ENCODE data around the gene GRK5.
A peak's percentile ranks its signal among the peaks of the same experiment; 100 is the strongest.

The GRK5 gene

DNA sequence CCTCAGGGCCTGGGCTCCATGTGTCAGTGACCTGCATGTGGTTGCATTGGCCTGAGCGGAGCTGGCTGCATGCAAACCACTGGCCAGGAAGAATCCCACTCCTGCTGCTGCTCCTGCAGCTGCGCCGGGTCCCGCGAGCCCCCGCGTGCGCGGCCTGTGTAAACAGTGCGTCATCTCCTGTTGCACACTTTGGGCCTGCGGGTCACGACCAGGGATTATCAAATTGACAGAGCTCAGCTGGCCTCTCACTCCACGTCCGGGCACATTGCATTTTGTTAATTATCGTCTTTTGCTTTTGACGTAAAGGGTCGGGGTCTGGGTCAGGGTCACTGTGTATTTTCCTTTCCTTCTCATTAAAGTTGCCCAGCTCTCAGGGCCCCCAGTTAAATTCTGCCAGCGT lies 202.5 kb downstream of the GRK5 start:
- DNase-seq = no peak

DNA sequence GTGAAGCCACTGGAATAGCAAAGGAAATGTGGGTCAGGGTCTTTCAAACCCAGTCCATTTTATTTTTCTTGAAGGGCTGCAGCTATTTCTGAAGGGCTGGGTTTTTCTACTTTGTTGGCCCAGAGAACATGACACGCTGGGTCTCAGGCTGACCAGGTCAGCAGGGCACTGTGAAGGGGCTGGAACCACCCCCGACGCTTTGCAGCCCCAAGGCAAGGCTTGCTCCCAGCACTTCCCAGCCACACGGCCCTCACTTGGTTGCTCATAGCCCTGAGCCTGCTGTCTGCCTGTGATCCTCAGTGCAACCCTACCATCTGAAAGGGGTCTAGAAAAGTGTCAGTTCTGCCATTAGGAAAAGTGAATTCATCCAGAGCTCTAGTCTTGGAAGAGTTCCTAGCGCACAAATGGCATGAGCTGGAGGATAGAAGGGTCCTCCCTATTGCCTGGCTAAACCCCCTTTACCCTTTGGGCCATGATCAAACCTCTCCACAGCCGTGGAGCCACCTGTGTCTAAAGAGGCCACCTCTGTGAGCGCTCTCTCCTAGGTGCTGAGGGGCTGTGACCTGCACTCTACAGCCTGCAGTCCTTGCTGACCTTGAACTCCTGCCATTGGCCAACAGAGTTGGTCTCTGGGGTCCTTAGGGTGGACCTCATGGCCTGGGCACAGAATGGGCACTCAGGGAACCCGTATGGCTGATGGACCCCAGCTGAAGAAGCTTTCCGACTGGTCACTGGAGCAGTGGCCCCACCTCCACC lies 203.2 kb downstream of the GRK5 start:
- DNase-seq = no peak

DNA sequence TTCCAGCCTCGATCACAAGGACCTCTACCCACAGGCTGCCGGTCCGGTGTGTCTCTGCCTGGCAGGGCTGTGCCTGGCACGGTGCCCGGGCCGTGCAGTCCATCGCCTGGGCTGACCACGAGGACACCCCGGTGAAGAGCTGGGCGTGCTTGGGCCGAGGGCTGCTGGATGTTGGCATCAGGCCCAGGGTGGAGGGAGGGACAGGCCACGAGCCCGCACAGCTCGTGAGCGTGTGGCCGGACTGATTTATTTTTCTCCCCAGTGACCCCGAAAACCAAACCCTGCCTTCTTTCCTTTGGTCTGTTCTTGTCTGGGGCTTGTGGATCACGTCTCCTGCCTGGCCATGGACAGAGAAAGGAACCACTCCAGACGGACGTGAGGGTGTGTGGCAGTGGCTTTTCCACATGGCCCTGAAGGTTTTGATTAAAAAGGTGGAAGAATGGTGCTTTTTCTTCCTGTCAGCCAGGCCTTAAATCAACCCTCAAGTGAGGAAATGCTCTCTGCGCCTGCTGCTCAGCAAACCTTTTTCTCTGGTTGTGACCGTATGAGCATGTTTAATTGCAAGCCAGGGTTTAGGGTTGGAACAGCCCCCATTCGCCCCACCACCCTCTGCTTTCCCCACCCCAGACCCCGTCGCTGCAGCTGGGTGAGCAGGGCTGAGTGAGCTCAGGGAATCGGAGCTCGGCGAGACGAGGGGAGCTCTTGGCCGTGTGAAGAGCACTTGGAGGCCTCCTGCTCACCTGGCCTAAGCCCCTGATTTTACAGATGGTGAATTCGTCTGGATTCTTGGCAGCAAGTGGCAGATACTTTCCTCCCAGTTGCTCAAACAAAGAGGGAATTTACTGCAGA lies 205.1 kb downstream of the GRK5 start:
- no peak for DNase-seq

DNA sequence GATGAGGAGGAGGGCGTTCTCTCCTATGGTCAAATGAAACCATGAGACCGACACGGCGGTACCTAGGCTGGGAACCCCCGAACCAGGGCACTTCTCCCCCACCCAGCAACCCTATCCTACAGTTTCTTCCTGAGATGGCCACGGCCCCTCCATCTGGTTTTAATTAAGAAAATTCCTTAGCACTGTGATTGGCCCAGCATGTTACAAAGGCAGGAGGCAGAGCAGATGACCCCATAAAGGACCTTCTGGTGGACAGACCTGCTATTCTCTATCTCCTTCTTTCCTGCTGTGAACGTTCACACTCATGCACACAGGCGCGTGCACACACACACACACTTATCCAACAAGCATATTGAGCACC lies 205.7 kb downstream of the GRK5 start:
- no peak for DNase-seq

DNA sequence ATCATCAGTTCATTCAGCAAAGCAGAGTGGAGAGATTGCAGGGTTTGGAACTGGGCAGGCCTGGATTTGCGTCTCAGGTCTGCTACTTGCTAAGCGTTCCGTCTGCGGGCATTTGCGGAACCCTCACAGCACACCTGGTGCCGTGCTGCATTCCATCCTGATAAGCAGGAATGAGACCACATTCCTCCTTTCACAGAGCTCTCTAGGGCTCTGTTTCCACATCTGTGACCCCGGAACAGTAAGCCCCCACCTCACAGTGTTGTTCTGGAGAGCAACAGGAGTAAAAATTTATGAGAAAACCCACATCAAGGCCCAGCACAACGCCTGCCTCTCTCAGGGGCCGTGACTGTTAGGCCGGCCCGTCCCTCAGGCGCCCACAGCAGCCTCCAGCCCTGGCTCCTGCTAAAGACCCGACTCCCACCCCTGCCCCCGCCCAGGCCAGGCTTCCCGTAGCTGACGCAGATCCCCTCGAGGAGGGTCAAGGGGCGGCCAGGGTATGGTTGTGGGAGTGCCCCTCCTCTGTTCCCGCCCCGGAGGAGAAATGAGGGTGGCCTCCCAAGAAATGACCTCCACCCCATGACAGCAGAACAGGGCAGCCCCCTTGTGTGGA lies 206.2 kb downstream of the GRK5 start:
- DNase-seq = no peak

DNA sequence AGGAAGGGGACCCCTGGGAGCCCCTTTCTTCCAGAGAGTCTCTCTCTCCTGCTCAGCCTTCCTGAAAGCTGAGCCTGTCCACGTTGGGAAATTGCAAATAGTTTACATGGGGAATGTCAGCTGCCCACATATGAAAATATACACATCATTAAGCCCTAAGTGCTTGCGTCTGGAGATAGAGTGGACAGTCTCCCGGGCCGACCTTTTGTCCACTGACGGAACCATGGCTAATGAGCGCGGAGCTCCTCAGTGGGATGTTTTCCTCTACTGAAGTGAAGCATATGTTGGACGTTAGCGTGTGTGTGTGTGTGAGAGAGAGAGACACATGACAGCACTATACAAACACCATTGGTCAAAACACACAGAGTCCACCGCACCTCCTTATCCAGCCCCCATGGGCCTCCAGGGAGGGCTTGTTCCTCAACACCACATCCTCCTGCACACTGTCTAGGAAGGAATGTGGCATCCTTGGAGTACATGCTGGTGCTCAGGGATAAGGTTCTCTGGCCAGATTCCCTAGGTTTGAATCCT lies 206.8 kb downstream of the GRK5 start:
- DNase-seq = no peak

DNA sequence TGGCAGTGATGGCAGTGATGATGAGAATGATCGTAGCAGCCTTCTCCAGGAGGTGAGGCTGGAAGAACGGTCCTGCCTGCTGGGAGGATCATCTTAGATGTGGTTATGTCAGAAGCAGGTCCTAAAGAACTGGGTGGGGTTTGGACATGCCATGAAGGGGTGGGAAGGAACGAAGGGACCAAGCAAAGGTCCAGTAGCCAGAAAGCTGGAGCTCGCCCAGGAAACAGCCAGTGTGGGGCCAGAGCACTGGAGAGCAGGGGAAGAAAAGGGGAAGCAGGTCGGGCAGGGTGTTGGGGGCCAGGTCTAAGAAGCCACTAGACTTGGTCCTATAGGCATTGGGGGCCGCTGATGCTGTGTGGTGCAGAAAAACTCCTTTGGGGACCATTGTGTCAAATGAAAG lies 207.8 kb downstream of the GRK5 start:
- DNase-seq = no peak

DNA sequence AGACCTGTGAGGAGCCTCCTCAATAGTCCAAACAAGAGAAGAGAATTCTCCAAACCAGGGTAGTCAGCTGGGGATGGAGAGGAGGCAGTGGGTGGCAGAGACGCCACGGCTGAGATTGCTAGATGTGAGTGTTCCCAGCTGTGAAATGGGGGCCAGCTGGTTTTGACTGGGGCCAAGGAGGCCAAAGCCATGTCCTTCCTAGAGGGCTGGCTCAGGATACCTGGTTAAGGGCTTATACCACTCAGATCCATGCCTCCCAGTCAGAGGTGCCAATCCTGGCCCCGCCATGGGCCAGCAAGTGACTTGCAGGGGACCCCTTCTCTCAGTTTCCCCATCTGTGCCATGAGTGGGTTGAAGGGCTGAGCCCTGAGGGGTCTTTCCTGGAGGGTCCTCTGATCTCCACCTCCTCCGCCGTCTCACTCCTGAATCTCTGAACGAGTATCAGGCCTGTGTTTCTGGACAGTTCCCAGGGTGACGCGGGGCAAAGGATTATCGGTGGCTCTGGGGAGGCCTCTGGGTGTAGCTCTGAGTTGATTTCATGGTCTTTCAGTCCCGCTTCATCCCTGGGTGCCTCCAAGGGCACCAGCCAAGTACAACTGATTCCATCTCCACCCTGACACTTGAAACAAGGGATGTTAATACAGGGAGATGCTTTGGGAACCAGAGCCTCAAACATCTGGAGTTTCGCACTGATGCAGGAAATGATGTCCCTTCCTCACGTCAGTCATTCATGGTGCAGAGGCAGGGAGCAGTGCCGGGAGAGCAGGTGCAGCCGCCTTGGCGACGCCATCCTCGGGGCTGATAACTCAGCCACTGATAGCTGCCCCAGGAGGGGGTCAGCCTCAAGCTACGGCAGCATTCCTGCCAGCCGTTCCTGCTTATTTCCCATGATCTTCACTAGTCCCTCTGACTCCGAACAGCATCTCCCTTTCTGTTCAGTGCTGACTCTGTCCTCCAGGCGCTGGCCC lies 208.4 kb downstream of the GRK5 start:
- DNase-seq = no peak

DNA sequence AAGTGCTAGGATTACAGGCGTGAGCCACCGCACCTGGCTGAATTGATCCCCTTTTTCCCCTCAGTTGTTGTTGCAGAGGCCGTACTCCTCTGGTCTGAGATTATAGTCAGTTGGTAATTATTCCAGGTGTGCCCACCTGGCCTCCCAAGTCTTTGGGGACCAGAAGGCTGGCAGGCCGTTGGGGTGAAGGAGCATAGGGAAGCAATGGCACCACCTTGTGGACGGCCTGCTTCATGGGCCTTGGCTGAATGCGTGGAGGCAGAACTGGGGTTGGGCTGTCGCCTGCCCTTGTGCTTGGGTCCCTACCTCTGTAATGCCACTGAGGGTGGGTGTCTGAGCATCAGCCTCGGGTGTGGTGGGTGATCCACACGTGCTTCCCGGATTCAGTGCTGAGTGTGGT lies 209.5 kb downstream of the GRK5 start:
- DNase-seq = peak; percentile 21

DNA sequence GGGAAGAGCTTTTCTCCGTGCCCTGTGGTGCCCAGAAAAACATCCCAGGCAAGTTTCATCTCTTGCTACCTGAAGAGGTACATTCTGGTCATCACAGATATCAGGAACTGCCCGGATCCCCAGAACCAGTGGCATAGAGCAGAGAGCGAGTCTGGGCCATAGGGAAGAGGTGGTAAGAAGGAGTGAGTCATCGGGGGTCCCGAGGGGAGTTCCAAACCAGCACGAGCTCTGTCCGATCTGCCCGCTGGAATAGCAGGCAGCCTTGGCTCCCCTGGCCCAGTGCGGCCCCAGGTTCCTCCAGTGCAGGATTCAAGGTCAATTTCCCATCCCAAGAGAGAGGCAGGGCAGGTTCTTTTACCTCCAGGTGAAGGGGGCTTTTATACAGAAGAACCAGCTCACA lies 210.5 kb downstream of the GRK5 start:
- DNase-seq = no peak

DNA sequence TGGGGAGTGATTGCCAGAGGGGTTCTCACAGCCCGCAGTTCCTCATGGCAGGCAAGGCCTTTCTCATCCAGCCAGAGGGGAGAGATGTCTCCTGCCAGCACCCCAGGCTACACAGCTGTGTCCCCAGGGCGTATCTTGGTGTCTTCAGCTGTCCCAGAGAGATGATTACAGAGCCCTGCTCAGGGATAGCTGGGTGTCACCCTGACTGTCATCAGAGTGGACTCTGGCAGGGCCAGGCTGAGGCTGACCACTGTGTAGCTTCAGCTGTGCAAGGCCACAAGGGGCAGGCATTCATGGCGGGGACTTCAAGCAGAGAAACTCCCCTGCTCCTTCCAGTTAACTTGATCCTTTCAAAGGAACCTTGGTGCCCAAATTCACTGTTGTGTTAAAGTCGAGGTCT lies 211.0 kb downstream of the GRK5 start:
- no peak for DNase-seq

DNA sequence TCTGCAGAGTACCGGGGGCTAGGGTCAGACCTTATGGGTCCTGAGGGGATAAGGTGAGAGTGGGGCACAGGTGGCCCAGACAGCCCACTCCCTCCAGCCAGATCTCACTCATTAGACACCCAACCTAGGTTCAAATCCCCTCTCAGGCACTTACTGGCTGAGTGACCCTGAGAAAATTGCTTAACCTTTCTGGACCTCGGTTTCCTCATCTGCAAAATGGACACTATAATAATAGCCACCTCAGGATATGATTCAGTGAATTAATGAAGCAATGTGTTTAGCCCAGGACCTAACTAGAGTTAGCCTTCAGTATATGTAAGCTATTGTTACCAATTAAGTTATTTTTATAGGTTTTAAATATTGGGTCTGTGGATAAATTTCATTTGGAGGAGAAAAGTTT lies 212.6 kb downstream of the GRK5 start:
- DNase-seq = no peak

DNA sequence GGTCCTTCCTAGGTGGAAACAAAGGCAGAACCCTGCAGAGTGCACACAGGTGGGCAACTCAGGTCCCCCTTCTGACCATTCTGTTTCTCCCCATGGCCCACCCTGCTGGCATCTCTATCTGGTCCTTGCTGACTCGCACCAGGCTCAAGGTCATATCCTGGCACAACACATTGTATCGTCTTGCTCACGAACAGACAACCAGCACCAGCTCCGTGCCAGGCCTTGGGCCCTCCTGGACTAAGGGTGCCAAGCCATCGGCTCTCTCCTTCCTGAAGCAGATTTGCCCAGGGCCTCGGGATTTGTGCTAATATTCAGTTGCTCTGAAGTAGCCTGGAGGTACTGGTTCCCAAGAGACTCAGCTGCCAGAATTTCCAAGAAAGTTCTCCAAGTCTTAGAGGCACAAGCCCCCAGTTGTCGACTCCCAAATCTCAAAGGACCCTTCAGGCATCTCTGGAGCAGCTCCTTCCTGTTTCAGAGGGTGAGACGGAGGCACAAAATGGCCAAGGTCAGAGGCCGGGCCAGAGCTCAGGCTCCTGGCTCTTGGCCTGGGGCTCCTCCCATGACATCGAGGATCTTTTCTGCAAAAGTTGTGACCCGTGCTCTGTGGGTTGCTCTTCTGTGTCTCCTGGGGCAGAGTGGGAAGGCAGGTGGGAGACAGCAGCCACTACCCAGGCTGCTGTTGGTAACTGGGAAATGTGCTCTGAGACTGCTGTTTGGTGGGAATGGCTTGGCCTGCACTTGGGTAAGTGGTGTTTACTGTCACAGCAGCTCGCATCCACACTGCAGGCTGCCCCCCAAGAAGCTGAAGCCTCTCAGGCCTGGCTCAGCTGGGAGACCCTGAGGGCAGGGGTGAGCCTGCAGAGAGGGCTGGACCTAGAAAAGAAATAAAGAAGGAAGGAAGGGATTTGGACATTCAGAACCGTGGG lies 213.8 kb downstream of the GRK5 start:
- no peak for DNase-seq

DNA sequence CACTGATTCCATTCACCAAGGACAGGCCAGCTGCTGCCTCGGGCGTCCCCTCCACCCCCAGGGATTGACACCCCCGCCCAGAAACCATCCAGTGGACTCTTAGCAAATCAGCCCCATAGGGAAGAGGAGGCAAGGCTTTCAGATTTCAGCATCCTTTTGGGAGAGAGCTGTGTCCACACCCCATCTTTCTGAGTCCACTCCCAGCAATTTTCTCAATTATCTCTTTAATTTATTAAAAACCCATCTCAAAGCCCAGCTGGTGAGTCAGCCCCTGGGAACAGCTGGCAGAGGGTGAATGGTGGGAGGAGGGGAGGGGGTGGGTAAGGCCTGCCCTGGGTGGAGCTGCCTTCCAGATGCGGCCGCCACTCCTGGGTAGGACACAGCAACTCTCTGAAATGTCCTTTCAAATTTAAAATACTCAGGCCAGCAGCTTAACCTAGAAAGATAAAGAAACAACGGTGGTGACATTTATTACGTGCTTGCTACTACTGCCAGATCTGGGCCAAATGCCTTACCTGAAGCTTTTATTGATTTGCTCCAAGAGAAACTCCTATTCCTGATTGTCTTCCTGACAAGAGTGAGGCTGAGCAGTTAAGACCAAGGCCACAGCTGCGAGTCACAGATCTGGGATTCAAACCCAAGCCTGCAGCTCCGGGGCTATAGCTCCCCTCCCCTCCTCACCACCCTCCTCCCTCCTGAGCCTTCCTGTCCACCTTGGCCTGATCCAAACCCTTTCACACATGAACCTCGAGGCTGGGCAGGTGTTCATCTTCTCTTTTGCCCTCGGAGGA lies 214.7 kb downstream of the GRK5 start:
- no peak for DNase-seq

DNA sequence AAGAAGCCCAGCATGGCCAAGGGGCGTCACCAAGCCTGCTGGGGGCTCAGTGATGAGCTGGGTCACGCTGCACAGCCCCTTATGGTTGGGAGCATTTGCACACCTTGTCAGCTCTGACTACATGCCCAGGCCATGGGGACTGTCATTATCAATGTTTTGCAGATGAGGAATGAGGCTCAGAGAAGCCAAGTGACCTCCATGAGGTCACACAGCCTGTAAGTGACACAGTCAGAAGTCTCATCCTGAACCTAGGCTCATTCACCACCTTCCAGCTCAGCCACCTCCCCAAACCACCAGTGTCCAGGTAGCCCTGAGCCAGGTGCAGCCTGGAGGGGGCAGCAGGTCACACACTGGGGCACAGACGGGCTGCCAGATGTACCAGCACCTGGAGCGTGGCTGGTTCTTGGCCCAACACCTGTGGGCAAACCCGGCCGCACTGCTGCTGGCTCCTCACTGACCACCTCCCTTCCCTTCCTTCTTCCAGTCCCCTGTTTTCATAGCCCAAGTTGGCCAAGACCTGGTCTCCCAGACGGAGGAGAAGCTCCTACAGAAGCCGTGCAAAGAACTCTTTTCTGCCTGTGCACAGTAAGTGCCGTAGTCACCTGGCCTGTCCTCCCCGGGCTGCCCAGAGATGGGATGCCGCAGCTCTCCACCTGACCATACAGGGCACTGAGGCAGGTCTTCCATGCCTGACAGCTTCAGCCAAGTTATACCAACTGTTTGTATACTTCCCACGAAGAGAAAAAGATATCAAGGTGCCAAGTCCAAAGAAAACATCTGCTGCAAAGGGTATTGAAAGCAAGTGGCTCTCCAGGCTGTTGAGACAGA lies 215.5 kb downstream of the GRK5 start:
- no peak for DNase-seq

DNA sequence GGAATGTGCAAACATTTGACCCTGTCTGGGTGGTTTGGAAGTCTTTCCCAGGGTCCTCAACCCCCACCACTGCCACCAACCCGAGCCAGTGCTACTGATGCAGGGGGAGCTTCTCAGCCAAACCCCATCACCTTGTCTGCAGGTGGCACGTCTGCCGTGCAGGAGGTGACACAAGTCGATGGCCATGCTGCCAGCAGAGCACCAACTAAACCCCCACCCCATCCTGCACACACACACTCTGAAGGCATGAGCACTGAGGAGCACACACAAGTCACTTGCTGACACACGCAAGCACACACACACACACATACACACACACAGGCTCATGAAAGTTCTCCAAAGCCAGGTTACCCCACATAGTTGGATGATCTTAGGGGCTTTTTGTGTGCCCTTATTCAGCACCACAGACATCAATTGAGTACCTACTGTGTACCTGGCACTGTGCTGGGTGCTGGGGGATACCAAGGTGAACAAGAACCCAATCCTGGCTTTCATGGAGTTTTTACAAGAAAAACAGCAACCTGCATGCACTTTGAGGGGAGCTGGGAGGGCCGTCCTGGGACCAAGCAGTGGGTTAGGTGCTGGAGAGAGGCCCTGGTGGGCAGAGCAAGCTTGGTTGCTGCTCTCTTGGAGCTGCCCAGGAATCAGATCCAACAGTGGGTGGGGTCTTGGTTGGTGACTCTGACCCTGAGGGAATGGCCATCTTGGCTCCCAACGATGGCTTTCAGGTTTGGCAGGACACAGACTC lies 216.3 kb downstream of the GRK5 start:
- no peak for DNase-seq

DNA sequence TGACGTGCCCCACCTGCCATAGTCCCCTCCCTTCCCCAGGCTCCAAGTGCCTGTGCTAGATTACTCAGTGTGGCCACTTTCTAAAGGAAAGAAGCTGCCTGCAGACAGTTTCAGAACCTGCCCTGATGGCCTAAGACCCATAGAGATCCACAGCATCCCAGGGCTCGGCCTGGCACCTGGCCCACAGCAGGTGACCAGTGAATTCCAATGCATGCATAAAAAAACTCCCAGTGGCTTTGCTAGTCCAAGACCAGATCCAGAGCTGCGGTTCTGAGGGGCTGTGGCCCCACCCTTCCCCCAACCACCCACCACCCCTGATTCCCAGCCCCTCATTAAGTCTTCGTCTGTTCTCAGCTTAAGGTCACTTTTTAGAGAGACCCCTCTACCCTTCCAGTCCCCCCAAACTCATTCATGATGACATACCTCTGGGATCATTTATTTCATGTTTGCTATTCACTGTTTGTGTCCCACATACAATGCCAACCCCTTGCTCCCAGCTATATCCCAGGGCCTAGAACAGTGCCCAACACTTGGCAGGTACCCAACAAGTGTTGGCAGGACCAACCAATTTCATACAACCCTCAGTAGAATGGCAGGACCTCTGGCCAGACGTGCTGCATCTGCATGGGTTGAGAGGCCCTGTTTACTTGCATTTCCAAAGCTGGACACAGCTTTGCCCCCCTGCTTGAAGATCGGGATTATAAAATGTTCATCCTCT lies 217.0 kb downstream of the GRK5 start:
- no peak for DNase-seq

All from NCI-H2171 (cell line).